Midbrain (tissue), 1 donor: ENCODE measurements around the gene HOXC6.

Experiments
- DNase-seq: peaks from one replicate; lab custom pipeline; 2025; lab: John Stamatoyannopoulos, UW

Gene HOXC6

GRCh38 chr12:54015018-54015931 is 13.0 kb upstream of the HOXC6 start:
- no peak for DNase-seq

GRCh38 chr12:54016051-54016450 is 12.2 kb upstream of the HOXC6 start:
- no peak for DNase-seq

GRCh38 chr12:54016478-54016964 is 11.7 kb upstream of the HOXC6 start:
- DNase-seq = no peak

GRCh38 chr12:54017027-54017788 is 11.0 kb upstream of the HOXC6 start:
- DNase-seq = no peak

GRCh38 chr12:54017878-54018467 is 10.3 kb upstream of the HOXC6 start:
- DNase-seq = peak; percentile 55

GRCh38 chr12:54018468-54018984 is 9.7 kb upstream of the HOXC6 start:
- no peak for DNase-seq

GRCh38 chr12:54019091-54019811 is 9.0 kb upstream of the HOXC6 start:
- DNase-seq = no peak

- no peak for DNase-seq
Measured at GRCh38 chr12:54019924-54020590, 8.2 kb upstream of the HOXC6 start.

GRCh38 chr12:54020591-54021405 is 7.4 kb upstream of the HOXC6 start:
- DNase-seq = no peak

- DNase-seq = no peak
Measured at GRCh38 chr12:54021432-54022013, 6.7 kb upstream of the HOXC6 start.

- DNase-seq = no peak
Measured at GRCh38 chr12:54022960-54023884, 5.0 kb upstream of the HOXC6 start.

GRCh38 chr12:54024127-54024526 is 4.1 kb upstream of the HOXC6 start:
- no peak for DNase-seq

- no peak for DNase-seq
Measured at GRCh38 chr12:54024581-54025305, 3.5 kb upstream of the HOXC6 start.

- no peak for DNase-seq
Measured at GRCh38 chr12:54025499-54026405, 2.5 kb upstream of the HOXC6 start.

GRCh38 chr12:54026640-54027441 is 1.4 kb upstream of the HOXC6 start:
- DNase-seq = no peak

- no peak for DNase-seq
Measured at GRCh38 chr12:54027442-54027786, 826 bp upstream of the HOXC6 start.
